HEK293 (cell line): ENCODE results near the gene CSMD2.

Source experiments
- SETDB1 ChIP-seq: IDR thresholded peaks from one replicate; pipeline ENCODE4 v1.6.1; 2017; ENCODE audit warnings: mild to moderate bottlenecking, low read length, moderate library complexity, mixed read lengths; ENCODE audit not compliant: insufficient read length
- ZBTB44 ChIP-seq: fragments of 450-650 bp; IDR thresholded peaks from 2 replicates; pipeline ENCODE4 v1.5.1; 2018; ENCODE audit warnings: missing biosample characterization, mild to moderate bottlenecking, missing genetic modification characterization
- ZNF311 ChIP-seq: fragments of 450-650 bp; formaldehyde crosslinking; IDR thresholded peaks from 2 replicates; pipeline ENCODE4 v1.5.1; 2017; ENCODE audit warnings: missing biosample characterization, missing genetic modification characterization, borderline replicate concordance
- ZNF335 ChIP-seq: fragments of 450-650 bp; formaldehyde crosslinking; conservative IDR thresholded peaks from 2 replicates; pipeline ENCODE4 v1.5.1; 2016; ENCODE audit warnings: missing biosample characterization, missing genetic modification characterization
- ZNF549 ChIP-seq: fragments of 450-650 bp; IDR thresholded peaks from 2 replicates; pipeline ENCODE4 v1.5.1; 2018; ENCODE audit warnings: missing biosample characterization, missing genetic modification characterization, mild to moderate bottlenecking, inconsistent platforms, moderate library complexity
- TF ChIP-seq, protein P1 (sequence below): fragments of 450-650 bp; formaldehyde crosslinking; IDR thresholded peaks from 2 replicates; pipeline ENCODE4 v1.5.1; 2016; ENCODE audit warnings: missing biosample characterization, missing genetic modification characterization
- TF ChIP-seq, protein P2 (sequence below): fragments of 450-650 bp; formaldehyde crosslinking; IDR thresholded peaks from 2 replicates; pipeline ENCODE4 v1.5.1; 2016; ENCODE audit warnings: missing biosample characterization, missing genetic modification characterization
- TF ChIP-seq, protein P3 (sequence below): fragments of 450-650 bp; formaldehyde crosslinking; IDR thresholded peaks from 2 replicates; pipeline ENCODE4 v1.5.1; 2016; ENCODE audit warnings: missing biosample characterization, missing genetic modification characterization

- TF ChIP-seq, protein P1, sequence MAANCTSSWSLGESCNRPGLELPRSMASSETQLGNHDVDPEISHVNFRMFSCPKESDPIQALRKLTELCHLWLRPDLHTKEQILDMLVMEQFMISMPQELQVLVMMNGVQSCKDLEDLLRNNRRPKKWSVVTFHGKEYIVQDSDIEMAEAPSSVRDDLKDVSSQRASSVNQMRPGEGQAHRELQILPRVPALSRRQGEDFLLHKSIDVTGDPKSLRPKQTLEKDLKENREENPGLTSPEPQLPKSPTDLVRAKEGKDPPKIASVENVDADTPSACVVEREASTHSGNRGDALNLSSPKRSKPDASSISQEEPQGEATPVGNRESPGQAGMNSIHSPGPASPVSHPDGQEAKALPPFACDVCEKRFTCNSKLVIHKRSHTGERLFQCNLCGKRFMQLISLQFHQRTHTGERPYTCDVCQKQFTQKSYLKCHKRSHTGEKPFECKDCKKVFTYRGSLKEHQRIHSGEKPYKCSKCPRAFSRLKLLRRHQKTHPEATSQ (tag by site-specific recombination), result no peak
- TF ChIP-seq ZNF311 (tag by site-specific recombination) (no peak), ZNF335 (tag by site-specific recombination) (no peak), SETDB1 (no peak), ZBTB44 (tag by site-specific recombination) (no peak), ZNF549 (tag by site-specific recombination) (no peak)
- TF ChIP-seq, protein P2, sequence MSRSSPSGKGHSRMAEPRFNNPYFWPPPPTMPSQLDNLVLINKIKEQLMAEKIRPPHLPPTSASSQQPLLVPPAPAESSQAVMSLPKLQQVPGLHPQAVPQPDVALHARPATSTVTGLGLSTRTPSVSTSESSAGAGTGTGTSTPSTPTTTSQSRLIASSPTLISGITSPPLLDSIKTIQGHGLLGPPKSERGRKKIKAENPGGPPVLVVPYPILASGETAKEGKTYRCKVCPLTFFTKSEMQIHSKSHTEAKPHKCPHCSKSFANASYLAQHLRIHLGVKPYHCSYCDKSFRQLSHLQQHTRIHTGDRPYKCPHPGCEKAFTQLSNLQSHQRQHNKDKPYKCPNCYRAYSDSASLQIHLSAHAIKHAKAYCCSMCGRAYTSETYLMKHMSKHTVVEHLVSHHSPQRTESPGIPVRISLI, result no peak
- TF ChIP-seq, protein P3, sequence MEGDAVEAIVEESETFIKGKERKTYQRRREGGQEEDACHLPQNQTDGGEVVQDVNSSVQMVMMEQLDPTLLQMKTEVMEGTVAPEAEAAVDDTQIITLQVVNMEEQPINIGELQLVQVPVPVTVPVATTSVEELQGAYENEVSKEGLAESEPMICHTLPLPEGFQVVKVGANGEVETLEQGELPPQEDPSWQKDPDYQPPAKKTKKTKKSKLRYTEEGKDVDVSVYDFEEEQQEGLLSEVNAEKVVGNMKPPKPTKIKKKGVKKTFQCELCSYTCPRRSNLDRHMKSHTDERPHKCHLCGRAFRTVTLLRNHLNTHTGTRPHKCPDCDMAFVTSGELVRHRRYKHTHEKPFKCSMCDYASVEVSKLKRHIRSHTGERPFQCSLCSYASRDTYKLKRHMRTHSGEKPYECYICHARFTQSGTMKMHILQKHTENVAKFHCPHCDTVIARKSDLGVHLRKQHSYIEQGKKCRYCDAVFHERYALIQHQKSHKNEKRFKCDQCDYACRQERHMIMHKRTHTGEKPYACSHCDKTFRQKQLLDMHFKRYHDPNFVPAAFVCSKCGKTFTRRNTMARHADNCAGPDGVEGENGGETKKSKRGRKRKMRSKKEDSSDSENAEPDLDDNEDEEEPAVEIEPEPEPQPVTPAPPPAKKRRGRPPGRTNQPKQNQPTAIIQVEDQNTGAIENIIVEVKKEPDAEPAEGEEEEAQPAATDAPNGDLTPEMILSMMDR (tag by site-specific recombination), result no peak
These were observed 648.0 kb downstream of the CSMD2 start for GRCh38 chr1:33516891-33517567.
